Measurements from ENCODE around the gene LIPT1.

- TF ChIP-seq RAD21 (IDR thresholded peaks at IDR 0.05; ENCODE audit: low read length), result no peak
- TF ChIP-seq POLR2A (IDR thresholded peaks at IDR 0.05; ENCODE audit: low read depth, low read length), result no peak
- TF ChIP-seq, protein P1, sequence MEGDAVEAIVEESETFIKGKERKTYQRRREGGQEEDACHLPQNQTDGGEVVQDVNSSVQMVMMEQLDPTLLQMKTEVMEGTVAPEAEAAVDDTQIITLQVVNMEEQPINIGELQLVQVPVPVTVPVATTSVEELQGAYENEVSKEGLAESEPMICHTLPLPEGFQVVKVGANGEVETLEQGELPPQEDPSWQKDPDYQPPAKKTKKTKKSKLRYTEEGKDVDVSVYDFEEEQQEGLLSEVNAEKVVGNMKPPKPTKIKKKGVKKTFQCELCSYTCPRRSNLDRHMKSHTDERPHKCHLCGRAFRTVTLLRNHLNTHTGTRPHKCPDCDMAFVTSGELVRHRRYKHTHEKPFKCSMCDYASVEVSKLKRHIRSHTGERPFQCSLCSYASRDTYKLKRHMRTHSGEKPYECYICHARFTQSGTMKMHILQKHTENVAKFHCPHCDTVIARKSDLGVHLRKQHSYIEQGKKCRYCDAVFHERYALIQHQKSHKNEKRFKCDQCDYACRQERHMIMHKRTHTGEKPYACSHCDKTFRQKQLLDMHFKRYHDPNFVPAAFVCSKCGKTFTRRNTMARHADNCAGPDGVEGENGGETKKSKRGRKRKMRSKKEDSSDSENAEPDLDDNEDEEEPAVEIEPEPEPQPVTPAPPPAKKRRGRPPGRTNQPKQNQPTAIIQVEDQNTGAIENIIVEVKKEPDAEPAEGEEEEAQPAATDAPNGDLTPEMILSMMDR (conservative IDR thresholded peaks at IDR 0.05; ENCODE audit: low read depth, low read length), result no peak
- no peak for TF ChIP-seq SMC3 (IDR thresholded peaks at IDR 0.05; ENCODE audit: low read depth, low read length)
- no peak for TF ChIP-seq MAZ (IDR thresholded peaks at IDR 0.05; ENCODE audit: borderline replicate concordance, low read depth, low read length)
- TF ChIP-seq CEBPB (IDR thresholded peaks at IDR 0.05; ENCODE audit: low read depth, low read length), result no peak
- TF ChIP-seq RCOR1 (IDR thresholded peaks at IDR 0.05; ENCODE audit: insufficient replicate concordance, low read length), result no peak
- TF ChIP-seq, protein P2, sequence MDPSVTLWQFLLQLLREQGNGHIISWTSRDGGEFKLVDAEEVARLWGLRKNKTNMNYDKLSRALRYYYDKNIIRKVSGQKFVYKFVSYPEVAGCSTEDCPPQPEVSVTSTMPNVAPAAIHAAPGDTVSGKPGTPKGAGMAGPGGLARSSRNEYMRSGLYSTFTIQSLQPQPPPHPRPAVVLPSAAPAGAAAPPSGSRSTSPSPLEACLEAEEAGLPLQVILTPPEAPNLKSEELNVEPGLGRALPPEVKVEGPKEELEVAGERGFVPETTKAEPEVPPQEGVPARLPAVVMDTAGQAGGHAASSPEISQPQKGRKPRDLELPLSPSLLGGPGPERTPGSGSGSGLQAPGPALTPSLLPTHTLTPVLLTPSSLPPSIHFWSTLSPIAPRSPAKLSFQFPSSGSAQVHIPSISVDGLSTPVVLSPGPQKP (IDR thresholded peaks at IDR 0.05; ENCODE audit: borderline replicate concordance, low read depth, low read length), result no peak
- TF ChIP-seq USF2 (IDR thresholded peaks at IDR 0.05; ENCODE audit: low read depth, low read length), result no peak
- no peak for TF ChIP-seq FOS (IDR thresholded peaks at IDR 0.05; ENCODE audit: low read depth, low read length)
- no peak for TF ChIP-seq RFX5 (IDR thresholded peaks at IDR 0.05; ENCODE audit: low read depth, low read length)
- TF ChIP-seq BHLHE40 (IDR thresholded peaks at IDR 0.05; ENCODE audit: low read depth, low read length), result no peak
- TF ChIP-seq MXI1 (IDR thresholded peaks at IDR 0.05; ENCODE audit: borderline replicate concordance, low read depth, low read length), result no peak
Measured at GRCh38 chr2:99153921-99154604, 704 bp upstream of the LIPT1 start.

Measured in IMR-90 (cell line).